Measurements from ENCODE around the gene LRRC74B. TPM values are rescaled to one million over a fixed set of nuclear protein-coding genes. Genes with fewer than 3 reads are reported as not detected.

The LRRC74B gene
- total RNA-seq, 2 experiments from 2014 or later, result not detected

GRCh38 chr22:21103633-21104032 lies 57.9 kb downstream of the LRRC74B start:
- TF ChIP-seq, protein P1, sequence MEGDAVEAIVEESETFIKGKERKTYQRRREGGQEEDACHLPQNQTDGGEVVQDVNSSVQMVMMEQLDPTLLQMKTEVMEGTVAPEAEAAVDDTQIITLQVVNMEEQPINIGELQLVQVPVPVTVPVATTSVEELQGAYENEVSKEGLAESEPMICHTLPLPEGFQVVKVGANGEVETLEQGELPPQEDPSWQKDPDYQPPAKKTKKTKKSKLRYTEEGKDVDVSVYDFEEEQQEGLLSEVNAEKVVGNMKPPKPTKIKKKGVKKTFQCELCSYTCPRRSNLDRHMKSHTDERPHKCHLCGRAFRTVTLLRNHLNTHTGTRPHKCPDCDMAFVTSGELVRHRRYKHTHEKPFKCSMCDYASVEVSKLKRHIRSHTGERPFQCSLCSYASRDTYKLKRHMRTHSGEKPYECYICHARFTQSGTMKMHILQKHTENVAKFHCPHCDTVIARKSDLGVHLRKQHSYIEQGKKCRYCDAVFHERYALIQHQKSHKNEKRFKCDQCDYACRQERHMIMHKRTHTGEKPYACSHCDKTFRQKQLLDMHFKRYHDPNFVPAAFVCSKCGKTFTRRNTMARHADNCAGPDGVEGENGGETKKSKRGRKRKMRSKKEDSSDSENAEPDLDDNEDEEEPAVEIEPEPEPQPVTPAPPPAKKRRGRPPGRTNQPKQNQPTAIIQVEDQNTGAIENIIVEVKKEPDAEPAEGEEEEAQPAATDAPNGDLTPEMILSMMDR (IDR thresholded peaks at IDR 0.05), result no peak
- H3K9me3 ChIP-seq (ENCODE audit: control insufficient read depth in 1 of 2, insufficient read depth in 1 of 2, low read length in 2 of 2), result no peaks in the 10 kb centered on the region
- ATAC-seq (ENCODE audit: poor library complexity), result no peak
- peak in 1 of 14 experiments; percentile 10 for DNase-seq
- no peak overlapping the region for H3K27ac Mint-ChIP-seq
- no peaks in the 10 kb centered on the region for H3K36me3 ChIP-seq (ENCODE audit: insufficient read depth, low read length)
- H3K27me3 ChIP-seq (ENCODE audit: control insufficient read depth in 1 of 2, insufficient read depth in 2 of 2, low read length in 2 of 2), result peaks cover 9 to 11% of the 10 kb centered on the region in 2 experiments
- no peak overlapping the region for H3K4me3 ChIP-seq (ENCODE audit: low read length)
- POLR2A ChIA-PET, result no interaction called here
- no peak overlapping the region for H3K4me3 Mint-ChIP-seq
- intact Hi-C loops (cut with DNase I, micrococcal nuclease), result loop anchor here in 1 of 2 experiments (10.0 kb wide), 1 partner anchor 129 kb away; no protein-coding TSS in a partner anchor
- no peaks in the 10 kb centered on the region for H3K9me3 Mint-ChIP-seq
- peaks cover 8% of the 10 kb centered on the region for H3K4me1 Mint-ChIP-seq (ENCODE audit: low read depth)
- peaks cover 6% of the 10 kb centered on the region for H3K4me1 ChIP-seq (ENCODE audit: insufficient read depth, low read length)
- H3K27me3 Mint-ChIP-seq, result peaks cover 38% of the 10 kb centered on the region
- H3K27ac ChIP-seq (ENCODE audit: low read depth in 1 of 2, low read length in 2 of 2), result no peak overlapping the region
- CTCF ChIA-PET, result interaction anchor here (0.7 kb wide), 1 partner anchor 11 kb away, joined by 4 read pairs; no protein-coding TSS in a partner anchor
- no peaks in the 10 kb centered on the region for H3K36me3 Mint-ChIP-seq (ENCODE audit: low read depth)

- peaks cover 9 to 11% of the 10 kb centered on the region in 2 experiments for H3K27me3 ChIP-seq (ENCODE audit: control insufficient read depth in 1 of 2, insufficient read depth in 2 of 2, low read length in 2 of 2)
- H3K9me3 ChIP-seq (ENCODE audit: control insufficient read depth in 1 of 2, insufficient read depth in 1 of 2, low read length in 2 of 2), result no peaks in the 10 kb centered on the region
- H3K4me3 ChIP-seq (ENCODE audit: low read length), result no peak overlapping the region
- peaks cover 8% of the 10 kb centered on the region for H3K4me1 Mint-ChIP-seq (ENCODE audit: low read depth)
- ChIA-PET POLR2A (no interaction called here), CTCF (no interaction called here)
- ATAC-seq (ENCODE audit: poor library complexity) (no peak), DNase-seq (no peak)
- no peak overlapping the region for H3K27ac ChIP-seq (ENCODE audit: low read depth in 1 of 2, low read length in 2 of 2)
- H3K9me3 Mint-ChIP-seq, result no peaks in the 10 kb centered on the region
- intact Hi-C loops (cut with DNase I, micrococcal nuclease), result loop anchor here in 1 of 2 experiments (10.0 kb wide), 1 partner anchor 129 kb away; no protein-coding TSS in a partner anchor
- peaks cover 36% of the 10 kb centered on the region for H3K27me3 Mint-ChIP-seq
- no peak overlapping the region for H3K4me3 Mint-ChIP-seq
- TF ChIP-seq, protein P1 (IDR thresholded peaks at IDR 0.05), result no peak
- H3K4me1 ChIP-seq (ENCODE audit: insufficient read depth, low read length), result peaks cover 6% of the 10 kb centered on the region
- H3K36me3 Mint-ChIP-seq (ENCODE audit: low read depth), result no peaks in the 10 kb centered on the region
- no peaks in the 10 kb centered on the region for H3K36me3 ChIP-seq (ENCODE audit: insufficient read depth, low read length)
- no peak overlapping the region for H3K27ac Mint-ChIP-seq
Measured at GRCh38 chr22:21104126-21104691, 58.5 kb downstream of the LRRC74B start.

GRCh38 chr22:21105294-21105693 lies 59.5 kb downstream of the LRRC74B start:
- Histone ChIP-seq H3K27me3 (ENCODE audit: control insufficient read depth in 1 of 2, insufficient read depth in 2 of 2, low read length in 2 of 2) (peaks cover 5 to 11% of the 10 kb centered on the region in 2 experiments), H3K27ac (ENCODE audit: low read depth in 1 of 2, low read length in 2 of 2) (no peak overlapping the region), H3K36me3 (ENCODE audit: insufficient read depth, low read length) (no peaks in the 10 kb centered on the region), H3K4me1 (ENCODE audit: insufficient read depth, low read length) (peaks cover 6% of the 10 kb centered on the region), H3K4me3 (ENCODE audit: low read length) (no peak overlapping the region), H3K9me3 (ENCODE audit: control insufficient read depth in 1 of 2, insufficient read depth in 1 of 2, low read length in 2 of 2) (no peaks in the 10 kb centered on the region)
- peaks cover 34% of the 10 kb centered on the region for H3K27me3 Mint-ChIP-seq
- H3K4me1 Mint-ChIP-seq (ENCODE audit: low read depth), result peaks cover 8% of the 10 kb centered on the region
- TF ChIP-seq, protein P1 (IDR thresholded peaks at IDR 0.05), result no peak
- H3K4me3 Mint-ChIP-seq, result no peak overlapping the region
- intact Hi-C loops (cut with DNase I, micrococcal nuclease), result loop anchor here in 1 of 2 experiments (10.0 kb wide), 1 partner anchor 130 kb away; no protein-coding TSS in a partner anchor
- ATAC-seq (ENCODE audit: poor library complexity), result no peak
- no peaks in the 10 kb centered on the region for H3K36me3 Mint-ChIP-seq (ENCODE audit: low read depth)
- POLR2A ChIA-PET, result no interaction called here
- CTCF ChIA-PET, result no interaction called here
- DNase-seq, result no peak
- H3K27ac Mint-ChIP-seq, result no peak overlapping the region
- H3K9me3 Mint-ChIP-seq, result no peaks in the 10 kb centered on the region

All from CD4-positive, alpha-beta T cell (primary cell).